IMR-90 (cell line): ENCODE results near the gene RBPJ. TPM values are rescaled to one million over a fixed set of nuclear protein-coding genes. Genes with fewer than 3 reads are reported as not detected.

ENCODE experiments used
- ATAC-seq: fragments of 200-7000 bp; cut with Tn5 transposase; 2 replicates; pipeline ENCODE4 v1.9.1; 2020; ENCODE audit warnings: low read depth, mild to moderate bottlenecking, moderate library complexity
- BruUV-seq: library from RNA; stranded (reverse); fragments of 400-500 nt; replicated peaks from 2 replicates; lab custom pipeline; 2021; lab: Mats Ljungman, UMichigan
- CTCF ChIA-PET: fragments of 300-600 bp; formaldehyde crosslinking; extraction: SDS; loops from one replicate; lab custom pipeline; 2021; ENCODE audit warnings: antibody characterized with exemption; lab: Yijun Ruan, JAX
- POLR2A ChIA-PET: fragments of 300-600 bp; sonication (Branson Sonifier 250); formaldehyde crosslinking; loops from one replicate; lab custom pipeline; 2022; ENCODE audit warnings: antibody characterized with exemption; ENCODE audit not compliant: unreplicated experiment; lab: Charles Lee
- DNase-seq: peaks from one replicate; pipeline ENCODE4 v3.0.0; 2013
- H2AFZ ChIP-seq: replicated peaks from 2 replicates; pipeline ENCODE3; 2013; ENCODE audit warnings: low read length, mild to moderate bottlenecking; ENCODE audit not compliant: poor library complexity
- H2AK5ac ChIP-seq: 2 replicates; pipeline ENCODE4 v1.6.1; 2013; ENCODE audit warnings: low read depth, low read length, inconsistent platforms
- H2AK9ac ChIP-seq: replicated peaks from 2 replicates; pipeline ENCODE3; 2013; ENCODE audit warnings: mild to moderate bottlenecking, low read depth, low read length, moderate library complexity; ENCODE audit not compliant: poor library complexity
- H2BK120ac ChIP-seq: 2 replicates; pipeline ENCODE4 v1.6.1; 2013; ENCODE audit warnings: low read depth, low read length, inconsistent platforms
- H2BK15ac ChIP-seq: 3 replicates; pipeline ENCODE4 v1.6.1; 2013; ENCODE audit warnings: low read depth, low read length, inconsistent platforms
- H2BK20ac ChIP-seq: 2 replicates; pipeline ENCODE4 v1.6.1; 2013; ENCODE audit warnings: low read depth, mild to moderate bottlenecking, inconsistent platforms, low read length, moderate library complexity
- H2BK5ac ChIP-seq: 2 replicates; pipeline ENCODE4 v1.6.1; 2013; ENCODE audit warnings: mild to moderate bottlenecking, low read depth, low read length, inconsistent platforms; ENCODE audit not compliant: poor library complexity, severe bottlenecking
- H3K14ac ChIP-seq: replicated peaks from 2 replicates; pipeline ENCODE4 v1.6.1; 2013; ENCODE audit warnings: low read depth, low read length, inconsistent platforms
- H3K18ac ChIP-seq: 2 replicates; pipeline ENCODE4 v1.6.1; 2013; ENCODE audit warnings: low read depth, low read length, control low read depth
- H3K23ac ChIP-seq: 2 replicates; pipeline ENCODE4 v1.6.1; 2013; ENCODE audit warnings: low read depth, low read length, inconsistent platforms
- H3K27ac ChIP-seq: 2 replicates; pipeline ENCODE4 v1.5.1; 2013; ENCODE audit warnings: mild to moderate bottlenecking, control low read depth, low read length; ENCODE audit not compliant: insufficient read depth
- H3K27me3 ChIP-seq: 2 replicates; pipeline ENCODE4 v1.6.1; 2013; ENCODE audit warnings: low read length; ENCODE audit not compliant: control insufficient read depth, insufficient read depth
- H3K36me3 ChIP-seq: 2 replicates; pipeline ENCODE4 v1.6.1; 2013; ENCODE audit warnings: low read length, mixed read lengths; ENCODE audit not compliant: control insufficient read depth, insufficient read depth
- H3K4ac ChIP-seq: 2 replicates; pipeline ENCODE4 v1.6.1; 2013; ENCODE audit warnings: low read depth, low read length, inconsistent platforms
- H3K4me1 ChIP-seq: 2 replicates; pipeline ENCODE4 v1.6.1; 2013; ENCODE audit warnings: low read length, mixed read lengths; ENCODE audit not compliant: control insufficient read depth, insufficient read depth
- H3K4me2 ChIP-seq: 2 replicates; pipeline ENCODE4 v1.6.1; 2013; ENCODE audit warnings: low read depth, mild to moderate bottlenecking, control low read depth, low read length, moderate library complexity
- H3K4me3 ChIP-seq: 2 replicates; pipeline ENCODE4 v1.5.1; 2013; ENCODE audit warnings: low read depth, mild to moderate bottlenecking, control low read depth, low read length, moderate library complexity; ENCODE audit not compliant: insufficient read depth
- H3K56ac ChIP-seq: 2 replicates; pipeline ENCODE4 v1.6.1; 2013; ENCODE audit warnings: low read length, inconsistent platforms; ENCODE audit not compliant: insufficient read depth; ENCODE audit errors: extremely low read depth
- H3K79me1 ChIP-seq, 2 experiments: 2 replicates each; pipeline ENCODE4 v1.6.1; 2013; ENCODE audit warnings: low read length in 2 of 2, inconsistent platforms in 1 of 2, low read depth in 1 of 2
- H3K9ac ChIP-seq: 2 replicates; pipeline ENCODE4 v1.6.1; 2013; ENCODE audit warnings: low read depth, low read length, control low read depth
- H3K9me1 ChIP-seq: 2 replicates; pipeline ENCODE4 v1.6.1; 2013; ENCODE audit warnings: low read length, inconsistent platforms; ENCODE audit not compliant: insufficient read depth
- H3K9me3 ChIP-seq: 2 replicates; pipeline ENCODE4 v1.6.1; 2013; ENCODE audit warnings: low read length; ENCODE audit not compliant: control insufficient read depth, insufficient read depth
- H4K20me1 ChIP-seq: 2 replicates; pipeline ENCODE4 v1.6.1; 2013; ENCODE audit warnings: low read length, inconsistent platforms; ENCODE audit not compliant: insufficient read depth
- H4K5ac ChIP-seq: 2 replicates; pipeline ENCODE4 v1.6.1; 2013; ENCODE audit warnings: mild to moderate bottlenecking, low read depth, low read length, control low read depth
- H4K8ac ChIP-seq, 2 experiments: 2 replicates each; pipeline ENCODE4 v1.6.1; 2013; ENCODE audit warnings: low read depth in 2 of 2, low read length in 2 of 2, control low read depth in 1 of 2, inconsistent platforms in 1 of 2
- H4K91ac ChIP-seq: 2 replicates; pipeline ENCODE4 v1.6.1; 2013; ENCODE audit warnings: low read depth, low read length, inconsistent platforms; ENCODE audit not compliant: insufficient read depth
- ELK1 ChIP-seq: fragments of 150-350 bp; IDR thresholded peaks from 2 replicates; pipeline ENCODE4 v1.6.1; 2016; ENCODE audit warnings: low read depth, mild to moderate bottlenecking, low read length, moderate library complexity, borderline replicate concordance
- MAFK ChIP-seq: IDR thresholded peaks from 2 replicates; pipeline ENCODE4 v1.6.1; 2012; ENCODE audit warnings: low read depth, low read length, improper control_type of control experiment
- MXI1 ChIP-seq: IDR thresholded peaks from 2 replicates; pipeline ENCODE4 v1.6.1; 2012; ENCODE audit warnings: low read depth, mild to moderate bottlenecking, low read length, moderate library complexity, borderline replicate concordance
- POLR2A ChIP-seq: IDR thresholded peaks from 2 replicates; pipeline ENCODE4 v1.6.1; 2012; ENCODE audit warnings: mild to moderate bottlenecking, low read depth, low read length
- RFX5 ChIP-seq: IDR thresholded peaks from 2 replicates; pipeline ENCODE4 v1.8.0; 2012; ENCODE audit warnings: low read depth, mild to moderate bottlenecking, low read length, moderate library complexity
- USF2 ChIP-seq: fragments of 150-350 bp; IDR thresholded peaks from 2 replicates; pipeline ENCODE4 v1.6.1; 2017; ENCODE audit warnings: mild to moderate bottlenecking, antibody characterized with exemption, low read length, low read depth
- WGBS, 2 experiments: methylation state at CpG; one replicate each; pipeline versions ENCODE4 v1.1.5 to v1.1.7; 2013; ENCODE audit warnings: missing lambda C conversion rate in 2 of 2; ENCODE audit not compliant: insufficient read length in 1 of 2; ENCODE audit errors: extremely low coverage in 2 of 2; 5-methylcytosine and 5-hydroxymethylcytosine counted together
- dilution Hi-C: fragments of 300-500 bp; cut with HindIII; formaldehyde crosslinking; loops from one replicate; pipeline ENCODE4 v1.14.3; 2018; ENCODE audit warnings: low sequenced_read_pairs; ENCODE audit not compliant: unreplicated experiment
- in situ Hi-C: fragments of 300-500 bp; cut with MboI; formaldehyde crosslinking; loops from 3 replicates; pipeline ENCODE4 v1.14.3; 2019; ENCODE audit warnings: low sequenced_read_pairs, inconsistent platforms, mixed read lengths
- intact Hi-C: fragments of 100-400 bp; cut with micrococcal nuclease; formaldehyde crosslinking; loops from 2 replicates; pipeline ENCODE4 v1.10.0; 2022
- polyA plus RNA-seq, 3 experiments: library from polyadenylated mRNA; depleted of rRNA; stranded (reverse); fragments of >200 nt; gene quantifications; 2 replicates each; pipeline ENCODE4 v1.2.3, GENCODE V29; 2012; ENCODE audit warnings: low replicate concordance in 1 of 3
- total RNA-seq: library from RNA; depleted of rRNA; stranded (reverse); fragments of >200 nt; gene quantifications from 2 replicates; pipeline ENCODE4 v1.2.3, GENCODE V29; 2012

The RBPJ gene
- total and polyA plus RNA-seq, 2 of the 4 experiments (the other 2 are of a cell fraction) = 50.3 to 148 TPM

- in situ Hi-C loops = no loop called here
- no CpG with 5 or more reads among the region's 2 CpGs for WGBS, 2 experiments
- dilution Hi-C loops = no loop called here
- Histone ChIP-seq H4K8ac (peak overlapping the region in 1 of 2 experiments; percentile 16; a peak in 1 of 4 replicates), H3K56ac (no peak overlapping the region), H2AK9ac (no peak overlapping the region), H3K4me2 (no peak overlapping the region), H3K14ac (no peak overlapping the region), H3K27me3 (no peaks in the 10 kb centered on the region), H2BK15ac (no peak overlapping the region), H2AK5ac (no peak overlapping the region), H3K4ac (no peak overlapping the region), H4K20me1 (peaks cover 52% of the 10 kb centered on the region), H3K4me1 (peaks cover 23% of the 10 kb centered on the region), H3K36me3 (peaks cover 8% of the 10 kb centered on the region; the same call in 1 of the 2 replicates), H3K9me1 (peaks cover 9% of the 10 kb centered on the region), H3K4me3 (no peak overlapping the region), H2BK120ac (no peak overlapping the region), H2BK20ac (no peak overlapping the region), H3K9me3 (no peaks in the 10 kb centered on the region), H2BK5ac (peak overlapping the region; percentile 90), H3K23ac (no peak overlapping the region), H4K91ac (no peak overlapping the region), H3K18ac (no peak overlapping the region), H3K79me1 (peaks cover 21 to 68% of the 10 kb centered on the region in 2 experiments), H4K5ac (no peak overlapping the region), H3K27ac (no peak overlapping the region), H3K9ac (no peak overlapping the region), H2AFZ (no peak overlapping the region)
- intact Hi-C loops = no loop called here
- BruUV-seq = no TSS peak
- CTCF ChIA-PET = no interaction called here
- no peak for ATAC-seq
- DNase-seq = no peak
- POLR2A ChIA-PET = no interaction called here
- TF ChIP-seq ELK1 (no peak), MAFK (no peak), MXI1 (no peak), RFX5 (no peak), POLR2A (no peak), USF2 (no peak)
These were observed 48.3 kb downstream of the RBPJ start for GRCh38 chr4:26369132-26369531.
